ENCODE results near the gene OR2B2. TPM values are rescaled to one million over a fixed set of nuclear protein-coding genes. Genes with fewer than 3 reads are reported as not detected.

The OR2B2 gene
- total RNA-seq = not detected in 2 replicates

DNA sequence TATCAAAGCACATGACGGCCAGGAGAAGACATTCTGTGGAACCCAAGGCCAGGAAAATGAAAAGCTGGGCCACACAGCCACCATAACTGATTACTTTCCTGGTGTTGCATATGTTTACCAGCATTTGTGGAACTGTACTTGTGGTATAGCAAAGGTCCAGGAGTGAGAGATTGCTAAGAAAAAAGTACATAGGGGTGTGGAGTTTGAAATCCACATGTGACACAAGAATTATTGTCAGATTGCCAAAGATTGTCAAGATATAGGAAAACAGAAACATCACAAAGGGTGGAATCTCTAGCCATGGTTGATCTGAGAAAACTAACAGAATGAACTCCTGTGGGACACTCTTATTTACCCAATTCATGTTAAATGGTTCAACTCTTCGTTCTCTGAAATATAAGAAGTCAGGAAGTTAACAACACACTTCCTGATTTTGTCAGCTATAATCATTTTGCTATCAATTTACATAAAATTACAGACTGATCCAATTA, at the start of gene OR2B2:
Gene OR2B2, minus strand, starts transcription at position 441 of the 491 bp plus-strand sequence. Its CDS starts 77 bp downstream, at position 364.

DNA sequence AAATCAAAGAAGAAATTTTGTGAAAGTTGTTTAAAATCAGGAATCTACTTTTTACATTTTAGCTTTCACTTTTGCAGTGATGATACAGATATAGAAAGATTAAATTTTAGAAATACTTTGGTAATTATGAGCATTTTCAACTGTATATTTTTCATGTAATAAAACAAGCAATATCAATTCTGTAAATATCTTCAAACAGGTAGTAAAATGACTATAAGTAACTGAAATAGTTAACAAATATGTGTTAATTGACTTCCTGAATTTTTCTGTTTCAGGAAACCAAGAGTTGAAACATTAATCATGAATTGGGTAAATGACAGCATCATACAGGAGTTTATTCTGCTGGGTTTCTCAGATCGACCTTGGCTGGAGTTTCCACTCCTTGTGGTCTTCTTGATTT, 44.7 kb upstream of the OR2B2 start, which contains the start of gene OR2B6:
Gene OR2B6, plus strand, starts transcription at position 301 of the 400 bp plus-strand sequence. Its CDS starts 0 bp downstream, at position 301.

Small RNAs within 50 kb of the gene (small RNA-seq; reads per million reads assigned to genes)
- not detected for gene RNU7-26P (ENCODE audit: low replicate concordance)

Other genes with a start within 250 kb of the OR2B2 start
- not detected in 2 replicates for gene OR2B6, start 44.8 kb upstream of the OR2B2 start, total RNA-seq
- 0.22 and 0.29 TPM in 2 replicates for gene ZNF165, start 168.2 kb upstream of the OR2B2 start, total RNA-seq
- 1.7 and 2.2 TPM in 2 replicates for gene ZSCAN16, start 212.2 kb upstream of the OR2B2 start, total RNA-seq
- 14.7 and 19.9 TPM in 2 replicates for gene ZKSCAN8, start 229.5 kb upstream of the OR2B2 start, total RNA-seq